ENCODE results near the gene PLCE1. TPM values are rescaled to one million over a fixed set of nuclear protein-coding genes. Genes with fewer than 3 reads are reported as not detected.

Gene PLCE1
- polyA plus RNA-seq (2012; ENCODE audit: insufficient read length, low read depth) = 0.60 TPM

DNA sequence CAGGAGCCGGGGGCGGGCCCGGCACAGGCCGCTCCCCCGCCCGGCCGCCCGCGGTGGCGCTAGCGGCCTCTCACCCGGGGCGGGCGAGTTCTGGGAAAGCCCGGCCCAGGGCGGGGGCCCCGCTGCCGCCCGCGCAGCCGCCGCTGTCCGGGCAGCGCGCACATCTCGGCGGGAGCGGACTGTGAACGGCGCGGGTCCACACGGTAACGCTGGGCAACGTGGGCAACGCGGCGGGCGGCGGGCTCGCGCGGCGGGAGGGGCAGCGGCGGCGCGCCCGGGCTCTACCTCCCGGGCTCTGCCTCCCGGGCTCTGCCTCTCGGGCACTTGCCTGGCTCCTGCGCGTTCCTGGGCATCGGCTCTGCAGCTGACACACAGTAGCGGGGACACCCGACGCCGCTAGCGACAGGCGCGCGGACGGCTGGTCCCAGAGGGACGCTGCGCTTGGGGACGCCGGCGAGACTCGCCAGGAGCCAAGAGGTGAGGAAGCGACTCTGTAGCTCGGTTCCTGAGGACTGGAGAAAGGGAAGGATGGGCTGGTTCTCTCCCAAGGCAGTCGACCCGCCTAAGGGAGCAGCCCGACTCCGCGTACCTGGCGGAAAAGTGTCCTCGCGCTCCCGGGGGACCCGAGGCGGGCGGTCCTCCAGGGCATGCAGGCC is at the start of gene PLCE1:
PLCE1 (plus strand) TSS at position 150 of the 656 bp plus-strand sequence. CDS start 37,116 bp downstream, outside the sequence.
- TF ChIP-seq POLR2AphosphoS5 (IDR thresholded peaks at IDR 0.05; ENCODE audit: low read depth, low read length) (no peak), SIN3A (IDR thresholded peaks at IDR 0.05; ENCODE audit: borderline replicate concordance, insufficient read depth, low read length) (no peak), FOXP2 (optimal IDR thresholded peaks at IDR 0.05; ENCODE audit: borderline replicate concordance, extremely low read depth, extremely low read length, insufficient read depth) (no peak), TAF1 (IDR thresholded peaks at IDR 0.05; ENCODE audit: borderline replicate concordance, insufficient read depth, low read length) (no peak), REST (IDR thresholded peaks at IDR 0.05; ENCODE audit: insufficient read depth in 1 of 2, low read depth in 2 of 2, low read length in 2 of 2) (no peak)

- TF ChIP-seq TAF1 (IDR thresholded peaks at IDR 0.05; ENCODE audit: borderline replicate concordance, insufficient read depth, low read length) (no peak), POLR2AphosphoS5 (IDR thresholded peaks at IDR 0.05; ENCODE audit: low read depth, low read length) (no peak), SIN3A (IDR thresholded peaks at IDR 0.05; ENCODE audit: borderline replicate concordance, insufficient read depth, low read length) (no peak), FOXP2 (optimal IDR thresholded peaks at IDR 0.05; ENCODE audit: borderline replicate concordance, extremely low read depth, extremely low read length, insufficient read depth) (no peak), REST (IDR thresholded peaks at IDR 0.05; ENCODE audit: insufficient read depth in 1 of 2, low read depth in 2 of 2, low read length in 2 of 2) (no peak)
Measured at GRCh38 chr10:93945819-93946218, 47.9 kb upstream of the PLCE1 start.

DNA sequence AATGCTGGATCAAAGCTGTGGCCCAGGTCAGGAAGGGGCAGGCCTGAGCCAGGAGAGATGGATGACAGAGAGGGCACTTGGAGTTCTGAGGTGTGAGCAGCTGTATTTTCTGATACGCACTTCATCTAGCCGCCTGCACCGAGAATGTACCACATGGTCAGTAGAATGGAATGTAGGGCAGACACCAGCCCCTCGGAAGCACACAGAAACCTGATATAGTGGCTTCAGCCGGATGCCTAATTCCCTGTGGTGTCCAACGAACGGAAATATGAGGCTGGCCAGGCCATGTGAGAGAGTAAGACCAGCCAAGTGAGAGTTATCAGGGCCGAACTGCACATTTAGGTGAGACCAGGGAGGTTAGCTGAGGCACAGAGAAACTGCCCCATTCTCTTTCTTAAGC is 46.7 kb upstream of the PLCE1 start:
- no peak for TF ChIP-seq POLR2AphosphoS5 (IDR thresholded peaks at IDR 0.05; ENCODE audit: low read depth, low read length)
- no peak for TF ChIP-seq FOXP2 (optimal IDR thresholded peaks at IDR 0.05; ENCODE audit: borderline replicate concordance, extremely low read depth, extremely low read length, insufficient read depth)
- no peak for TF ChIP-seq SIN3A (IDR thresholded peaks at IDR 0.05; ENCODE audit: borderline replicate concordance, insufficient read depth, low read length)
- TF ChIP-seq REST (IDR thresholded peaks at IDR 0.05; ENCODE audit: insufficient read depth in 1 of 2, low read depth in 2 of 2, low read length in 2 of 2) = no peak
- no peak for TF ChIP-seq TAF1 (IDR thresholded peaks at IDR 0.05; ENCODE audit: borderline replicate concordance, insufficient read depth, low read length)

- TF ChIP-seq POLR2AphosphoS5 (IDR thresholded peaks at IDR 0.05; ENCODE audit: low read depth, low read length) (no peak), FOXP2 (optimal IDR thresholded peaks at IDR 0.05; ENCODE audit: borderline replicate concordance, extremely low read depth, extremely low read length, insufficient read depth) (no peak), TAF1 (IDR thresholded peaks at IDR 0.05; ENCODE audit: borderline replicate concordance, insufficient read depth, low read length) (no peak), REST (IDR thresholded peaks at IDR 0.05; ENCODE audit: insufficient read depth in 1 of 2, low read depth in 2 of 2, low read length in 2 of 2) (no peak), SIN3A (IDR thresholded peaks at IDR 0.05; ENCODE audit: borderline replicate concordance, insufficient read depth, low read length) (no peak)
Measured at GRCh38 chr10:93947524-93947923, 46.2 kb upstream of the PLCE1 start.

Measured in PFSK-1 (cell line).